AG08395 (cell line): ENCODE data around the gene ONECUT1.

Source experiments
- DNase-seq: peaks from one replicate; pipeline ENCODE4 v3.0.0; 2012; ENCODE audit warnings: mixed read lengths, low spot score

ONECUT1 gene

GRCh38 chr15:52796753-52797520 lies 6.8 kb upstream of the ONECUT1 start:
- DNase-seq: no peak

GRCh38 chr15:52796228-52796521 lies 6.0 kb upstream of the ONECUT1 start:
- no peak for DNase-seq

- no peak for DNase-seq
These were observed 5.5 kb upstream of the ONECUT1 start for GRCh38 chr15:52795464-52796227.

- DNase-seq: no peak
These were observed 4.7 kb upstream of the ONECUT1 start for GRCh38 chr15:52794665-52795463.

GRCh38 chr15:52791776-52792175 lies 1.6 kb upstream of the ONECUT1 start:
- no peak for DNase-seq

- no peak for DNase-seq
These were observed 1.0 kb upstream of the ONECUT1 start for GRCh38 chr15:52790941-52791751.

GRCh38 chr15:52789601-52790168 lies 451 bp downstream of the ONECUT1 start:
- DNase-seq: no peak

- DNase-seq: no peak
These were observed 1.0 kb downstream of the ONECUT1 start for GRCh38 chr15:52789008-52789600.

- no peak for DNase-seq
These were observed 1.8 kb downstream of the ONECUT1 start for GRCh38 chr15:52788099-52788986.

- no peak for DNase-seq
These were observed 2.5 kb downstream of the ONECUT1 start for GRCh38 chr15:52787549-52788098.

GRCh38 chr15:52787123-52787503 lies 3.0 kb downstream of the ONECUT1 start:
- DNase-seq: no peak

GRCh38 chr15:52786436-52787122 lies 3.6 kb downstream of the ONECUT1 start:
- DNase-seq: no peak

- no peak for DNase-seq
These were observed 4.3 kb downstream of the ONECUT1 start for GRCh38 chr15:52785672-52786406.

- no peak for DNase-seq
These were observed 5.1 kb downstream of the ONECUT1 start for GRCh38 chr15:52784799-52785671.

- DNase-seq: no peak
These were observed 6.0 kb downstream of the ONECUT1 start for GRCh38 chr15:52783929-52784798.

GRCh38 chr15:52783191-52783829 lies 6.8 kb downstream of the ONECUT1 start:
- no peak for DNase-seq
